Epithelial cell of esophagus (primary cell): ENCODE measurements around the gene VGLL4.

Experiments
- DNase-seq: peaks from one replicate; pipeline ENCODE4 v3.0.0; 2010; ENCODE audit warnings: low read depth
- H3K4me3 ChIP-seq: 2 replicates; pipeline ENCODE4 v1.5.1; 2011; ENCODE audit warnings: mild to moderate bottlenecking, low read length, control low read depth
- TF ChIP-seq, protein P1 (sequence below): IDR thresholded peaks from 2 replicates; pipeline ENCODE4 v1.5.1; 2011; ENCODE audit warnings: low read depth, mild to moderate bottlenecking, low read length, control low read depth, inconsistent platforms; ENCODE audit not compliant: insufficient read depth; ENCODE audit errors: missing control alignments

The VGLL4 gene

DNA sequence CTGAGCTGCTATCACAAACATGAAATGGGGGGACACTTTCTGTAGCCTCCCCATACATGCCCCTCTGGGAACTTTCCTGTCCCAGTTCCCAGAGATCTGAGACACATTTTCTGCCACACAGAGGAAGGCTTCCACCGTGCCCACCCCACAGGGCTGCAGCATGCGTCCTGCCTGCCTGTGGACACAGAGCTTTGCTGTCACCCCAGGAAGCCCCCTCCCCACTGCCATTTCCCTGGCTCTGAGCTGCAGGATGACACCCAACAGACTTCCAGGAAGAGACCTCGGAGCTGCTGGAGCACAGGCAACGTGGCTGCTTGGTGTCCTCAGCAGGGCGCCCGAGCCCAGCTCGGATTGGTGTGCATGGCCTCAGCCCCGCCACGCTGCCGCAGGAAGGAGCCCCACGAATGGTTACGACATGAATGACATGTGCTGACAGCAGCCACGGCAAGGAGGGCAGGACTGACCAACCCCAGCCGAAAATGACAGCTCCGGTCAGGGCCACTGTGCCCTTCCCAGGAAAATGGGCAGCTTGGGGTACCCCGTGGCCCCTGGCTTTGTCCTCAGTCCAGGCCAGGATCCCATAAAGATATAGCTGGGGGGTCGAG, 81.3 kb downstream of the VGLL4 start:
- TF ChIP-seq, protein P1, sequence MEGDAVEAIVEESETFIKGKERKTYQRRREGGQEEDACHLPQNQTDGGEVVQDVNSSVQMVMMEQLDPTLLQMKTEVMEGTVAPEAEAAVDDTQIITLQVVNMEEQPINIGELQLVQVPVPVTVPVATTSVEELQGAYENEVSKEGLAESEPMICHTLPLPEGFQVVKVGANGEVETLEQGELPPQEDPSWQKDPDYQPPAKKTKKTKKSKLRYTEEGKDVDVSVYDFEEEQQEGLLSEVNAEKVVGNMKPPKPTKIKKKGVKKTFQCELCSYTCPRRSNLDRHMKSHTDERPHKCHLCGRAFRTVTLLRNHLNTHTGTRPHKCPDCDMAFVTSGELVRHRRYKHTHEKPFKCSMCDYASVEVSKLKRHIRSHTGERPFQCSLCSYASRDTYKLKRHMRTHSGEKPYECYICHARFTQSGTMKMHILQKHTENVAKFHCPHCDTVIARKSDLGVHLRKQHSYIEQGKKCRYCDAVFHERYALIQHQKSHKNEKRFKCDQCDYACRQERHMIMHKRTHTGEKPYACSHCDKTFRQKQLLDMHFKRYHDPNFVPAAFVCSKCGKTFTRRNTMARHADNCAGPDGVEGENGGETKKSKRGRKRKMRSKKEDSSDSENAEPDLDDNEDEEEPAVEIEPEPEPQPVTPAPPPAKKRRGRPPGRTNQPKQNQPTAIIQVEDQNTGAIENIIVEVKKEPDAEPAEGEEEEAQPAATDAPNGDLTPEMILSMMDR, result no peak
- no peak overlapping the region for H3K4me3 ChIP-seq

DNA sequence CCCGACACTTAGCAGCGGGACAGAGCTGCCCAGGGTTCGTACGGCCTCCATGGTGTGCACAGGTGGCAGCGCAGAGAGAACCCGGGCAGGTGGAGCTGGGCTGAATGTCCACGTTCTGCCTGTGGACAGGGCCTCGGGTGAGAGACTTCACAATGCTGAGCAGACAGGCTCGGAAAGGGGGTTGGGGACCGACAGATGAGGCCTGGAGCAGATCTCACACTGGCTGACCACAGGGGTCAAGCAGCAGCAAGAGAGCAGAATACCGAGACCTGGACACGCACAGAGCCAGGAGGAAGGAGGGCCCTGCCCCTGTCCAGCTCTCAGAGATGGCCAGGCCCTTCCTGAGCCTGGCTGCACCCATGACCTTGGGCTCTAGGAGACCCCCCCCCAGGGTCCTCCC, 83.0 kb downstream of the VGLL4 start:
- DNase-seq, result no peak
- TF ChIP-seq, protein P1, result no peak
- H3K4me3 ChIP-seq, result no peak overlapping the region

More for the DNA sequence above, 81.3 kb downstream of the VGLL4 start:
- no peak for DNase-seq

DNA sequence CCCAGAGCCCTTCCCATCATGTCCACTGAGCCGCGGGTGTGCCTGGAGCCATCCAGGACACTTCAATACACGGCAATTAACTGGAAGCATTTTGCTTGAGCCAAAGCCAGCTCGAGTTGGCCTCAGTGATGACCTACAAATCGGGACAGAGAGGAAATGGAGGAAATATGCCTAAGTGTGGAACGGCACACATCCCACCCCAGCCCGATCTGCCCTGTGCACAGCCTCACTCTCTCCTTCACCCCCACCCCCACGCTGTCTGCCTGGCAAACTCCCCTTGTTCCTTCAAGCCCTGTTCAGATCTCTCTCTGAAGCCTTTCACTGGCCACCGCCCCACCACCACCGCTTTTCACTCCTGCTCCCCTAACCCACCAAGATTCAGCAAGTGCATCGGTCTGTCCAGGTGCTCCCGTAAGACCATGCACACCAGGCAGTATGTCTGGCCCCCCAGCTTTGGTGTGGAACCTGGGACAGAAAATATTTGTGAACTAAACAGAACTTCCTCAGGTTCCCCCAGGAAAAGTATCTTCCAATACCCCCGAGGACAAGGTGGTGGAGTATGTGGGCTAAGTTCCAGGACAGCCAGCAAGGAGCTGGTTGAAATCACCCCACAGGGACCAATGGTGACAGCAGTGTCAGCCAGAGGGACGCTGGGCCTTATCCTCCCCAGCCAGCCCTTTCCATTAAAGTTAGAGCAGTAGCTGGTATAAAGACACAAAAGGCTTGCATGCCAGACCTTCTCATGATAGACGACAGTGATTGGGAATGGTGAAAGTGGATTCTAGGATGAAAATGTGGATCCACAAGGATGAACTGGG, 83.7 kb downstream of the VGLL4 start:
- no peak for DNase-seq
- H3K4me3 ChIP-seq, result no peak overlapping the region
- TF ChIP-seq, protein P1, result no peak

DNA sequence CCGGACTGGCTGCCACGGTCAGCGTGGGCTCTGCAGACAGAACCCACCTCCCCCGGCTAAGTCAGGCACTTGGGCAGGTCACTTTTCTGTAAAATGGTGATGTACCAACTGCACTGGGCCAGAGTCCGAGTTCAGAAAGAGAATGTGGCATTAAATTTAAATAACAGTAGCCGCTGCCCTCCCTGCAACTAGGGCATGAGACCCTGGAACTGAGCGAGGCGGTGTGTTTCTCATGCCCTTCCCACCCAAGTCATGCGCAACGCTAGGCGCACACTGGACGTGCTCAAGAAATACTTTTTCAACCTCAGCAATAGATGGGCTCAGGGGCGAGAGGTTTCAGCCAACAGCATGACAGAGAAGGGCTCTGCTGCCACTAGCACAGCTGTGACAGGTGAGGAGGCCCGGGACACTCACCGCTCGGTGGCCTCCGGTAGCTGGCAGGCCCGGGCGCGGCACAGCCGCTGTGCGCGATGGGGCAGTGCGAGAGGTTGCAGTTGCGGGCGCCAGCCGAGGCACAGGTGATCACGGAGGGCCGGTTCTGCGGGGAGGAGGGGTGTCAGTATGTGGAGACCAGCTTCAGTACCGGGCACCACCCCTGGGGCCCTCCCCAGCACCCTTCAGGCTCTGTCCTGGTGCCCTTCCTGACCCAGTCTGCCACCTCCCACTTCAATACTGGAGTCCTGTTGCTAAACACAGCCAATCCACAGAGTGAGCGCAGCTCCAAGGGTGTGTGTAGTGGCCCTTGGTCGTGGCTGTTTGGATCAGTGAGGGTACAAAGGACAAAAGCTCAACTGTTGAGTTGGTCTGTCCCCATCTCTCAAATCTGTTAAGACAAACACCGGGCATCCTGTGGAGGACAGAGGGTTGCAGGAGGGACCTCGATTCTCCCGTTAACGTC, 84.5 kb downstream of the VGLL4 start:
- TF ChIP-seq, protein P1, result no peak
- H3K4me3 ChIP-seq, result no peak overlapping the region
- DNase-seq, result no peak

DNA sequence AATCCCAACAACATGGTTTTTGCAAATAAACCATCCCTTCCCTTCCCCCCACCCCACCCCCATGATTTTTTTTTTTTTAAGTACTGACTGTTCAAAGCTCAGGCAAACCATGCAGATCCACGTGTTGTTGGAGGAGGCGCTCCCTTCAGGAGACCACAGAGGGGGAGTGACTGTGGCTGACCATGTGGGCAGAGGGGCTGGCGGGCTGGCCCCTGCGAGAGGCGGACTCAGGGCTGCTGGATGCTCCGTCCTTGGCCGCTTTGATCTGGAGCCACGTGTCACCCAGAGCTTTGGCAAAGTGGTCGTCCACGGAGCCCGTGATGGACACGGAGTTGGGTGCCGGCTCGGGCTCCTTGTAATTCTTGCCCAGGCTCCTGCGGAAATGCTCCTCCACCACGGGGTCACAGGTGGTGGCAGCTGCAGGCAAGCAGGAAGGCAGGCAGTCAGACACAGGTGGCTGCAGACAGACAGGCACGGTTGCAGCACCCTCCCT, 85.3 kb downstream of the VGLL4 start:
- DNase-seq, result no peak
- TF ChIP-seq, protein P1, result no peak
- H3K4me3 ChIP-seq, result no peak overlapping the region

DNA sequence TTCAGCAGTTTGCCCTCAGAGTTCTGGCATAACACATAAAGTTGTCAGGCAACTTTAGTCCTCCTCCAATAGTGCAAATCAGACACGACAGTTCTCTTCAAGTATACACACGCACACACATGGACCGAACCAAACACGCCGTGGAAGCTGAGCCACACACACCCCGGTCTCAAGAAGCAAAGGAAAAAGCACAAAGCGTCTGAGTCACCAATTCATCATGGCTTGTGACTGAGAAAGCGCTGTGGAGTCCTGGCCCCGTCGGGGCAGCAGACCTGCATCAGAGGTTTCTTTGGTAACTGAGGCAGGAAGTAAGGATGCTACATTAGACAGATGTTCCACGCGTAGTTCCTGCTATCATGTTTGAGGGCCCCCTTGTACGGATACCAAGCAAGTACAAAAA, 85.7 kb downstream of the VGLL4 start:
- peak; percentile 95 for DNase-seq
- TF ChIP-seq, protein P1, result no peak
- H3K4me3 ChIP-seq, result no peak overlapping the region
